GM12873 (cell line): Measurements from ENCODE around the gene EIPR1.

Source experiments
- CTCF ChIP-seq: IDR thresholded peaks from 2 replicates; pipeline ENCODE4 v1.5.1; 2012; ENCODE audit warnings: low read depth, mild to moderate bottlenecking, moderate library complexity, low read length, control low read depth; ENCODE audit not compliant: insufficient read depth; ENCODE audit errors: missing control alignments

EIPR1 gene

GRCh38 chr2:3195641-3196476, 181.8 kb downstream of the EIPR1 start:
- no peak for TF ChIP-seq CTCF

- TF ChIP-seq CTCF, result no peak
These were observed 182.8 kb downstream of the EIPR1 start for GRCh38 chr2:3194828-3195227.

GRCh38 chr2:3193443-3194330, 183.9 kb downstream of the EIPR1 start:
- no peak for TF ChIP-seq CTCF

GRCh38 chr2:3192920-3193319, 184.7 kb downstream of the EIPR1 start:
- TF ChIP-seq CTCF, result no peak

GRCh38 chr2:3192281-3192818, 185.3 kb downstream of the EIPR1 start:
- no peak for TF ChIP-seq CTCF

- TF ChIP-seq CTCF, result no peak
These were observed 187.7 kb downstream of the EIPR1 start for GRCh38 chr2:3189961-3190360.

- no peak for TF ChIP-seq CTCF
These were observed 188.5 kb downstream of the EIPR1 start for GRCh38 chr2:3189076-3189591.
